ENCODE measurements around the gene SCARB1. TPM values are rescaled to one million over a fixed set of nuclear protein-coding genes. Genes with fewer than 3 reads are reported as not detected.
A peak's percentile ranks its signal among the peaks of the same experiment; 100 is the strongest.

SCARB1 gene
- total and polyA plus RNA-seq, 2 experiments from 2014 or later = 31.0 to 62.5 TPM

GRCh38 chr12:124737772-124738635 lies 125.7 kb downstream of the SCARB1 start:
- Mint-ChIP-seq H3K9me3 (no peaks in the 10 kb centered on the region), H3K27me3 (ENCODE audit: insufficient read depth, low read depth, poor library complexity) (peaks cover 15% of the 10 kb centered on the region), H3K36me3 (ENCODE audit: low read depth) (no peaks in the 10 kb centered on the region), H3K27ac (0 out of 2 replicates have a peak overlapping the region, but pooled peaks have one; percentile 74), H3K4me1 (peaks cover 19% of the 10 kb centered on the region), H3K4me3 (no peak overlapping the region)
- no peaks in the 10 kb centered on the region for H3K36me3 ChIP-seq (ENCODE audit: insufficient read depth)
- H3K9me2 ChIP-seq (ENCODE audit: insufficient read depth) = no peaks in the 10 kb centered on the region
- H3K27ac ChIP-seq (ENCODE audit: low read depth) = no peak overlapping the region
- H3K27me3 ChIP-seq (ENCODE audit: insufficient read depth) = no peaks in the 10 kb centered on the region
- no peaks in the 10 kb centered on the region for H3K79me2 ChIP-seq (replicated peaks; ENCODE audit: insufficient read depth)
- no peak for TF ChIP-seq ZNF331 (CRISPR knock-in tag; IDR thresholded peaks at IDR 0.05; ENCODE audit: low read depth)
- no peak for TF ChIP-seq CREB1 (CRISPR knock-in tag; IDR thresholded peaks at IDR 0.05; ENCODE audit: low read depth)
- TF ChIP-seq, protein P1, sequence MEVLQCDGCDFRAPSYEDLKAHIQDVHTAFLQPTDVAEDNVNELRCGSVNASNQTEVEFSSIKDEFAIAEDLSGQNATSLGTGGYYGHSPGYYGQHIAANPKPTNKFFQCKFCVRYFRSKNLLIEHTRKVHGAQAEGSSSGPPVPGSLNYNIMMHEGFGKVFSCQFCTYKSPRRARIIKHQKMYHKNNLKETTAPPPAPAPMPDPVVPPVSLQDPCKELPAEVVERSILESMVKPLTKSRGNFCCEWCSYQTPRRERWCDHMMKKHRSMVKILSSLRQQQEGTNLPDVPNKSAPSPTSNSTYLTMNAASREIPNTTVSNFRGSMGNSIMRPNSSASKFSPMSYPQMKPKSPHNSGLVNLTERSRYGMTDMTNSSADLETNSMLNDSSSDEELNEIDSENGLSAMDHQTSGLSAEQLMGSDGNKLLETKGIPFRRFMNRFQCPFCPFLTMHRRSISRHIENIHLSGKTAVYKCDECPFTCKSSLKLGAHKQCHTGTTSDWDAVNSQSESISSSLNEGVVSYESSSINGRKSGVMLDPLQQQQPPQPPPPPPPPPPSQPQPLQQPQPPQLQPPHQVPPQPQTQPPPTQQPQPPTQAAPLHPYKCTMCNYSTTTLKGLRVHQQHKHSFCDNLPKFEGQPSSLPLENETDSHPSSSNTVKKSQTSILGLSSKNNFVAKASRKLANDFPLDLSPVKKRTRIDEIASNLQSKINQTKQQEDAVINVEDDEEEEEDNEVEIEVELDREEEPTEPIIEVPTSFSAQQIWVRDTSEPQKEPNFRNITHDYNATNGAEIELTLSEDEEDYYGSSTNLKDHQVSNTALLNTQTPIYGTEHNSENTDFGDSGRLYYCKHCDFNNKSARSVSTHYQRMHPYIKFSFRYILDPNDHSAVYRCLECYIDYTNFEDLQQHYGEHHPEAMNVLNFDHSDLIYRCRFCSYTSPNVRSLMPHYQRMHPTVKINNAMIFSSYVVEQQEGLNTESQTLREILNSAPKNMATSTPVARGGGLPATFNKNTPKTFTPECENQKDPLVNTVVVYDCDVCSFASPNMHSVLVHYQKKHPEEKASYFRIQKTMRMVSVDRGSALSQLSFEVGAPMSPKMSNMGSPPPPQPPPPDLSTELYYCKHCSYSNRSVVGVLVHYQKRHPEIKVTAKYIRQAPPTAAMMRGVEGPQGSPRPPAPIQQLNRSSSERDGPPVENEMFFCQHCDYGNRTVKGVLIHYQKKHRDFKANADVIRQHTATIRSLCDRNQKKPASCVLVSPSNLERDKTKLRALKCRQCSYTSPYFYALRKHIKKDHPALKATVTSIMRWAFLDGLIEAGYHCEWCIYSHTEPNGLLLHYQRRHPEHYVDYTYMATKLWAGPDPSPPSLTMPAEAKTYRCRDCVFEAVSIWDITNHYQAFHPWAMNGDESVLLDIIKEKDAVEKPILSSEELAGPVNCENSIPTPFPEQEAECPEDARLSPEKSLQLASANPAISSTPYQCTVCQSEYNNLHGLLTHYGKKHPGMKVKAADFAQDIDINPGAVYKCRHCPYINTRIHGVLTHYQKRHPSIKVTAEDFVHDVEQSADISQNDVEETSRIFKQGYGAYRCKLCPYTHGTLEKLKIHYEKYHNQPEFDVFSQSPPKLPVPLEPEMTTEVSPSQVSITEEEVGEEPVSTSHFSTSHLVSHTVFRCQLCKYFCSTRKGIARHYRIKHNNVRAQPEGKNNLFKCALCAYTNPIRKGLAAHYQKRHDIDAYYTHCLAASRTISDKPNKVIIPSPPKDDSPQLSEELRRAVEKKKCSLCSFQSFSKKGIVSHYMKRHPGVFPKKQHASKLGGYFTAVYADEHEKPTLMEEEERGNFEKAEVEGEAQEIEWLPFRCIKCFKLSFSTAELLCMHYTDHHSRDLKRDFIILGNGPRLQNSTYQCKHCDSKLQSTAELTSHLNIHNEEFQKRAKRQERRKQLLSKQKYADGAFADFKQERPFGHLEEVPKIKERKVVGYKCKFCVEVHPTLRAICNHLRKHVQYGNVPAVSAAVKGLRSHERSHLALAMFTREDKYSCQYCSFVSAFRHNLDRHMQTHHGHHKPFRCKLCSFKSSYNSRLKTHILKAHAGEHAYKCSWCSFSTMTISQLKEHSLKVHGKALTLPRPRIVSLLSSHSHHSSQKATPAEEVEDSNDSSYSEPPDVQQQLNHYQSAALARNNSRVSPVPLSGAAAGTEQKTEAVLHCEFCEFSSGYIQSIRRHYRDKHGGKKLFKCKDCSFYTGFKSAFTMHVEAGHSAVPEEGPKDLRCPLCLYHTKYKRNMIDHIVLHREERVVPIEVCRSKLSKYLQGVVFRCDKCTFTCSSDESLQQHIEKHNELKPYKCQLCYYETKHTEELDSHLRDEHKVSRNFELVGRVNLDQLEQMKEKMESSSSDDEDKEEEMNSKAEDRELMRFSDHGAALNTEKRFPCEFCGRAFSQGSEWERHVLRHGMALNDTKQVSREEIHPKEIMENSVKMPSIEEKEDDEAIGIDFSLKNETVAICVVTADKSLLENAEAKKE (CRISPR knock-in tag; IDR thresholded peaks at IDR 0.05) = no peak
- no peak for TF ChIP-seq EZH2phosphoT487 (IDR thresholded peaks at IDR 0.05; ENCODE audit: unreplicated experiment)
- TF ChIP-seq EZH2 (IDR thresholded peaks at IDR 0.05; ENCODE audit: low read depth, unreplicated experiment) = no peak
- no peak for TF ChIP-seq JUNB (IDR thresholded peaks at IDR 0.05; ENCODE audit: unreplicated experiment)
- TF ChIP-seq, protein P2, sequence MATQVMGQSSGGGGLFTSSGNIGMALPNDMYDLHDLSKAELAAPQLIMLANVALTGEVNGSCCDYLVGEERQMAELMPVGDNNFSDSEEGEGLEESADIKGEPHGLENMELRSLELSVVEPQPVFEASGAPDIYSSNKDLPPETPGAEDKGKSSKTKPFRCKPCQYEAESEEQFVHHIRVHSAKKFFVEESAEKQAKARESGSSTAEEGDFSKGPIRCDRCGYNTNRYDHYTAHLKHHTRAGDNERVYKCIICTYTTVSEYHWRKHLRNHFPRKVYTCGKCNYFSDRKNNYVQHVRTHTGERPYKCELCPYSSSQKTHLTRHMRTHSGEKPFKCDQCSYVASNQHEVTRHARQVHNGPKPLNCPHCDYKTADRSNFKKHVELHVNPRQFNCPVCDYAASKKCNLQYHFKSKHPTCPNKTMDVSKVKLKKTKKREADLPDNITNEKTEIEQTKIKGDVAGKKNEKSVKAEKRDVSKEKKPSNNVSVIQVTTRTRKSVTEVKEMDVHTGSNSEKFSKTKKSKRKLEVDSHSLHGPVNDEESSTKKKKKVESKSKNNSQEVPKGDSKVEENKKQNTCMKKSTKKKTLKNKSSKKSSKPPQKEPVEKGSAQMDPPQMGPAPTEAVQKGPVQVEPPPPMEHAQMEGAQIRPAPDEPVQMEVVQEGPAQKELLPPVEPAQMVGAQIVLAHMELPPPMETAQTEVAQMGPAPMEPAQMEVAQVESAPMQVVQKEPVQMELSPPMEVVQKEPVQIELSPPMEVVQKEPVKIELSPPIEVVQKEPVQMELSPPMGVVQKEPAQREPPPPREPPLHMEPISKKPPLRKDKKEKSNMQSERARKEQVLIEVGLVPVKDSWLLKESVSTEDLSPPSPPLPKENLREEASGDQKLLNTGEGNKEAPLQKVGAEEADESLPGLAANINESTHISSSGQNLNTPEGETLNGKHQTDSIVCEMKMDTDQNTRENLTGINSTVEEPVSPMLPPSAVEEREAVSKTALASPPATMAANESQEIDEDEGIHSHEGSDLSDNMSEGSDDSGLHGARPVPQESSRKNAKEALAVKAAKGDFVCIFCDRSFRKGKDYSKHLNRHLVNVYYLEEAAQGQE (IDR thresholded peaks at IDR 0.05; ENCODE audit: unreplicated experiment) = no peak
- TF ChIP-seq ZNF114 (CRISPR knock-in tag; IDR thresholded peaks at IDR 0.05) = no peak
- no peak for TF ChIP-seq STAT1 (IDR thresholded peaks at IDR 0.05; ENCODE audit: unreplicated experiment)
- no peak for TF ChIP-seq ETS1 (IDR thresholded peaks at IDR 0.05)
- TF ChIP-seq POLR2AphosphoS5 (IDR thresholded peaks at IDR 0.05; ENCODE audit: low read depth) = no peak
- TF ChIP-seq, protein P3, sequence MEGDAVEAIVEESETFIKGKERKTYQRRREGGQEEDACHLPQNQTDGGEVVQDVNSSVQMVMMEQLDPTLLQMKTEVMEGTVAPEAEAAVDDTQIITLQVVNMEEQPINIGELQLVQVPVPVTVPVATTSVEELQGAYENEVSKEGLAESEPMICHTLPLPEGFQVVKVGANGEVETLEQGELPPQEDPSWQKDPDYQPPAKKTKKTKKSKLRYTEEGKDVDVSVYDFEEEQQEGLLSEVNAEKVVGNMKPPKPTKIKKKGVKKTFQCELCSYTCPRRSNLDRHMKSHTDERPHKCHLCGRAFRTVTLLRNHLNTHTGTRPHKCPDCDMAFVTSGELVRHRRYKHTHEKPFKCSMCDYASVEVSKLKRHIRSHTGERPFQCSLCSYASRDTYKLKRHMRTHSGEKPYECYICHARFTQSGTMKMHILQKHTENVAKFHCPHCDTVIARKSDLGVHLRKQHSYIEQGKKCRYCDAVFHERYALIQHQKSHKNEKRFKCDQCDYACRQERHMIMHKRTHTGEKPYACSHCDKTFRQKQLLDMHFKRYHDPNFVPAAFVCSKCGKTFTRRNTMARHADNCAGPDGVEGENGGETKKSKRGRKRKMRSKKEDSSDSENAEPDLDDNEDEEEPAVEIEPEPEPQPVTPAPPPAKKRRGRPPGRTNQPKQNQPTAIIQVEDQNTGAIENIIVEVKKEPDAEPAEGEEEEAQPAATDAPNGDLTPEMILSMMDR (conservative IDR thresholded peaks at IDR 0.05; ENCODE audit: low read depth in 2 of 2) = no peak
- no peak for TF ChIP-seq NANOG (IDR thresholded peaks at IDR 0.05; ENCODE audit: borderline replicate concordance)
- ATAC-seq (no peak), DNase-seq (ENCODE audit: low spot score) (no peak)
- H3K4me3 ChIP-seq = no peak overlapping the region
- 0 out of 2 replicates have a peak, but pooled peaks cover 8% of the 10 kb centered on the region for H3F3A ChIP-seq (replicated peaks; ENCODE audit: low read depth)
- H2AFZ ChIP-seq = no peak overlapping the region
- peaks cover 4% of the 10 kb centered on the region; the same call in 1 of the 2 replicates for H3K4me1 ChIP-seq (ENCODE audit: insufficient read depth)
- no peaks in the 10 kb centered on the region for H4K20me1 ChIP-seq (replicated peaks; ENCODE audit: insufficient read depth)
- no peak overlapping the region for H3K4me2 ChIP-seq

All from GM23338 (cell line).